Liver (tissue), 9 donors: ENCODE data around the gene DAND5. TPM values are rescaled to one million over a fixed set of nuclear protein-coding genes. Genes with fewer than 3 reads are reported as not detected.

Source experiments
- DNase-seq: peaks from one replicate; pipeline ENCODE4 v3.0.0-alpha.2; 2017; ENCODE audit warnings: low spot score
- H3K27ac ChIP-seq, 2 donors: one replicate each; pipeline ENCODE4 v1.7.0; 2013; ENCODE audit warnings: inconsistent platforms in 2 of 2, low read length in 2 of 2, control low read depth in 1 of 2, low read depth in 1 of 2, mild to moderate bottlenecking in 1 of 2
- H3K27me3 ChIP-seq, 4 donors: one replicate each; pipeline versions ENCODE4 v1.6.1 to v1.7.0; 2013; ENCODE audit warnings: low read length in 3 of 4, inconsistent platforms in 1 of 4, mild to moderate bottlenecking in 1 of 4, moderate library complexity in 1 of 4; ENCODE audit not compliant: control insufficient read depth in 4 of 4, insufficient read depth in 4 of 4
- H3K36me3 ChIP-seq, 4 donors: one replicate each; pipeline versions ENCODE4 v1.6.1 to v1.7.0; 2013; ENCODE audit warnings: low read length in 3 of 4, mild to moderate bottlenecking in 3 of 4, low read depth in 1 of 4, moderate library complexity in 1 of 4; ENCODE audit not compliant: control insufficient read depth in 4 of 4, insufficient read depth in 3 of 4
- H3K4me1 ChIP-seq, 4 donors: one replicate each; pipeline versions ENCODE4 v1.6.1 to v1.7.0; 2013; ENCODE audit warnings: low read length in 3 of 4, mild to moderate bottlenecking in 3 of 4, moderate library complexity in 1 of 4; ENCODE audit not compliant: control insufficient read depth in 4 of 4, insufficient read depth in 4 of 4
- H3K4me3 ChIP-seq, 3 donors: one replicate each; pipeline versions ENCODE4 v1.6.1 to v1.7.0; 2013; ENCODE audit warnings: low read length in 3 of 3, control low read depth in 1 of 3, low read depth in 1 of 3, mild to moderate bottlenecking in 1 of 3
- H3K9ac ChIP-seq, 2 donors: one replicate each; pipeline ENCODE4 v1.7.0; 2013; ENCODE audit warnings: low read length in 2 of 2, mild to moderate bottlenecking in 2 of 2, moderate library complexity in 2 of 2, control low read depth in 1 of 2, low read depth in 1 of 2
- H3K9me3 ChIP-seq, 4 donors: one replicate each; pipeline versions ENCODE4 v1.6.1 to v1.7.0; 2013; ENCODE audit warnings: low read length in 3 of 4; ENCODE audit not compliant: control insufficient read depth in 4 of 4
- ATF3 ChIP-seq: IDR thresholded peaks from 2 replicates; pipeline ENCODE4 v1.6.1; 2016; ENCODE audit warnings: antibody characterized with exemption
- CTCF ChIP-seq: fragments of 150-350 bp; IDR thresholded peaks from 2 replicates; pipeline ENCODE4 v1.5.1; 2017; ENCODE audit warnings: improper control_type of control experiment, low read depth, low read length; ENCODE audit not compliant: missing input control
- EGR1 ChIP-seq, 2 donors: IDR thresholded peaks; 2 replicates each; pipeline ENCODE4 v1.6.1; 2016 to 2018; ENCODE audit warnings: antibody characterized with exemption in 2 of 2, low read depth in 2 of 2
- FOXA2 ChIP-seq: IDR thresholded peaks from 2 replicates; pipeline ENCODE4 v1.6.1; 2016; ENCODE audit warnings: antibody characterized with exemption
- GABPA ChIP-seq, 2 donors: IDR thresholded peaks in 1 of 2; conservative IDR thresholded peaks in 1 of 2; 2 replicates each; pipeline ENCODE4 v1.6.1; 2016; ENCODE audit warnings: antibody characterized with exemption in 2 of 2, mild to moderate bottlenecking in 1 of 2, moderate library complexity in 1 of 2
- HNF4A ChIP-seq, 2 donors: conservative IDR thresholded peaks; 2 replicates each; pipeline ENCODE4 v1.6.1; 2016; ENCODE audit warnings: antibody characterized with exemption in 2 of 2, mild to moderate bottlenecking in 2 of 2
- HNF4G ChIP-seq: IDR thresholded peaks from 2 replicates; pipeline ENCODE4 v1.6.1; 2016; ENCODE audit warnings: antibody characterized with exemption
- JUND ChIP-seq, 2 donors: IDR thresholded peaks; 2 replicates each; pipeline ENCODE4 v1.6.1; 2016; ENCODE audit warnings: antibody characterized with exemption in 2 of 2
- MAX ChIP-seq: IDR thresholded peaks from 2 replicates; pipeline ENCODE4 v1.6.1; 2016; ENCODE audit warnings: antibody characterized with exemption
- RAD21 ChIP-seq, 2 donors: IDR thresholded peaks; 2 replicates each; pipeline ENCODE4 v1.6.1; 2016; ENCODE audit warnings: antibody characterized with exemption in 2 of 2, mild to moderate bottlenecking in 2 of 2
- REST ChIP-seq: IDR thresholded peaks from 2 replicates; pipeline ENCODE4 v1.6.1; 2016; ENCODE audit warnings: antibody characterized with exemption, mild to moderate bottlenecking
- RXRA ChIP-seq, 2 donors: IDR thresholded peaks; 2 replicates each; pipeline ENCODE4 v1.6.1; 2017 to 2018; ENCODE audit warnings: antibody characterized with exemption in 2 of 2, mild to moderate bottlenecking in 1 of 2
- SP1 ChIP-seq: IDR thresholded peaks from 2 replicates; pipeline ENCODE4 v1.6.1; 2018; ENCODE audit warnings: antibody characterized with exemption, mild to moderate bottlenecking
- TAF1 ChIP-seq: conservative IDR thresholded peaks from 2 replicates; pipeline ENCODE4 v1.6.1; 2016; ENCODE audit warnings: antibody characterized with exemption, mild to moderate bottlenecking
- YY1 ChIP-seq: IDR thresholded peaks from 2 replicates; pipeline ENCODE4 v1.6.1; 2016; ENCODE audit warnings: antibody characterized with exemption, mild to moderate bottlenecking
- ZBTB33 ChIP-seq: IDR thresholded peaks from 2 replicates; pipeline ENCODE4 v1.6.1; 2016; ENCODE audit warnings: antibody characterized with exemption
- WGBS: extraction: QIAGEN DNeasy Blood & Tissue Kit; methylation state at CpG from one replicate; pipeline ENCODE4 v1.1.7; 2013; 5-methylcytosine and 5-hydroxymethylcytosine counted together
- polyA plus RNA-seq, 2 donors: library from polyadenylated mRNA; stranded (reverse) in 1 of 2; unstranded in 1 of 2; fragments of 200-250 nt in 1 of 2; fragments of >200 nt in 1 of 2; fragmentation: Nextera tagmentation in 1 of 2; extraction: Ambion mirVana in 1 of 2; gene quantifications; one replicate each; pipeline versions ENCODE4 v1.2.1 to v1.2.3, GENCODE V29; 2013 to 2015
- total RNA-seq, 2 donors: library from RNA; depleted of rRNA; stranded (reverse); fragments of >200 nt; gene quantifications; one replicate each; pipeline ENCODE4 v1.2.3, GENCODE V29; 2014
- donor health status: healthy.
- donor health status: healthy.
- donor health status: healthy.
- donor health status: healthy.
- donor health status: healthy.

The DAND5 gene
- total and polyA plus RNA-seq, 4 donors = 0.23 TPM; not detected in 3

GRCh38 chr19:12947702-12948611 lies 21.4 kb upstream of the DAND5 start:
- H3K4me3 ChIP-seq = no peak overlapping the region
- no peaks in the 10 kb centered on the region for H3K9me3 ChIP-seq
- TF ChIP-seq YY1 (no peak), MAX (no peak), FOXA2 (no peak), ZBTB33 (no peak), JUND (IDR thresholded peaks at IDR 0.05) (no peak), RAD21 (IDR thresholded peaks at IDR 0.05) (no peak), GABPA (IDR thresholded peaks at IDR 0.05 in 1 of 2, conservative IDR thresholded peaks at IDR 0.05 in 1 of 2) (no peak)
- H3K4me1 ChIP-seq = peaks cover 2 to 23% (median 16%) of the 10 kb centered on the region in 4 donors
- no peak overlapping the region for H3K9ac ChIP-seq
- peaks cover 19 to 59% (median 41%) of the 10 kb centered on the region in 4 donors for H3K36me3 ChIP-seq
- DNase-seq = peak; percentile 88
- H3K27me3 ChIP-seq = no peaks in the 10 kb centered on the region
- WGBS = 92% methylated on average over 28 of the region's 28 CpGs
- no peak overlapping the region for H3K27ac ChIP-seq

GRCh38 chr19:12948612-12949362 lies 20.6 kb upstream of the DAND5 start:
- TF ChIP-seq HNF4G = no peak
- TF ChIP-seq ZBTB33 = no peak
- TF ChIP-seq GABPA (IDR thresholded peaks at IDR 0.05 in 1 of 2, conservative IDR thresholded peaks at IDR 0.05 in 1 of 2) = no peak
- TF ChIP-seq EGR1 (IDR thresholded peaks at IDR 0.05; ENCODE audit: low read depth in 2 of 2) = no peak
- no peak for TF ChIP-seq FOXA2
- no peak for TF ChIP-seq TAF1
- no peak for TF ChIP-seq YY1
- TF ChIP-seq SP1 = no peak
- TF ChIP-seq ATF3 = no peak
- TF ChIP-seq REST = no peak
- no peak for TF ChIP-seq RXRA (IDR thresholded peaks at IDR 0.05)
- no peak for TF ChIP-seq MAX
- no peak for TF ChIP-seq CTCF
- no peak for TF ChIP-seq HNF4A (conservative IDR thresholded peaks at IDR 0.05)
- TF ChIP-seq JUND (IDR thresholded peaks at IDR 0.05) = no peak
- Histone ChIP-seq H3K27me3 (no peaks in the 10 kb centered on the region), H3K9me3 (no peaks in the 10 kb centered on the region), H3K4me1 (peaks cover 2 to 21% (median 13%) of the 10 kb centered on the region in 4 donors), H3K36me3 (peaks cover 21 to 52% (median 35%) of the 10 kb centered on the region in 4 donors), H3K27ac (no peak overlapping the region), H3K4me3 (no peak overlapping the region), H3K9ac (no peak overlapping the region)
- DNase-seq = no peak
- WGBS = 95% methylated on average over 30 of the region's 30 CpGs
